GM21367 (cell line): ENCODE data around the gene GRIP2.

Source experiments
- ATAC-seq: cut with Tn5 transposase; IDR thresholded peaks from one replicate; pipeline ENCODE4 v1.9.1; 2021; ENCODE audit not compliant: unreplicated experiment

Gene GRIP2

GRCh38 chr3:14471690-14472089, 68.5 kb downstream of the GRIP2 start:
- no peak for ATAC-seq

GRCh38 chr3:14471016-14471415, 69.1 kb downstream of the GRIP2 start:
- ATAC-seq: no peak

DNA sequence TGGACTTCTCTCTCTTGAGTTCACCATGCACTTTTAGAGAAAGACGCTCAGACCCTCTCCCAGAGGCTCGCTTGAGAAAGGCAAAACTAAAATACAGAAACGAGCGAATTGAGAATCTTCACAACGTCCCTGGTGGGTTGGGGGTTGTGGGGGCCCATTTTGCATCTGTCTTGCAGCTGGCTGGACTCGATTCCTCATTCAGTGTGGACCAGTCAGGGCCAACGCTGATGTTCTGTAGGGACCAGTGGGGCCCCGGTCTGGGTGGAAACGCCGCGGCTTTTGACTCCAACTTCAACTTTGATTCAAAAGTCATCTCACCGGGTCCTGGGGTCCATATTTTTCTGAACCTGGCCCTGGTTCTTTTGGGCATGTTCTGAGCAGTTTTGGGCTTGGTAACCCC, 69.7 kb downstream of the GRIP2 start:
- no peak for ATAC-seq

DNA sequence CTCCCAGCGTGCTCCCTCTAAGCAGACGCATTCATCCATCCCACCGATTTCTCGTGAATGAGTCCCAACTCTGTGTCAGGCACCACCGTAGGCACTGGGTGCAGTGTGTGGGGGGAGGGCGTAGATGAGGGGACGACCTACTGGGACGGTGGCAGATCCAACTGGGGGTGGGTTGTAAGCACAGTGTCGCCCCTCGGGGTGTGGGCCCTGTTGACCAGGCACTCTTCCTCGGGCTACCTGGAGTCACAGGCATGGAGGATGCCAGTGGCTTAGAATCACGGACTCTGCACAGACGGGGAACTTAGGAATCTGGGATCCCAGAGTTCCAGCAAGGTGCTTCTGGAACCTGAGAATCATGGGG, 71.5 kb downstream of the GRIP2 start:
- ATAC-seq: no peak

GRCh38 chr3:14467814-14468620, 72.1 kb downstream of the GRIP2 start:
- no peak for ATAC-seq

GRCh38 chr3:14466179-14466903, 73.8 kb downstream of the GRIP2 start:
- ATAC-seq: no peak

DNA sequence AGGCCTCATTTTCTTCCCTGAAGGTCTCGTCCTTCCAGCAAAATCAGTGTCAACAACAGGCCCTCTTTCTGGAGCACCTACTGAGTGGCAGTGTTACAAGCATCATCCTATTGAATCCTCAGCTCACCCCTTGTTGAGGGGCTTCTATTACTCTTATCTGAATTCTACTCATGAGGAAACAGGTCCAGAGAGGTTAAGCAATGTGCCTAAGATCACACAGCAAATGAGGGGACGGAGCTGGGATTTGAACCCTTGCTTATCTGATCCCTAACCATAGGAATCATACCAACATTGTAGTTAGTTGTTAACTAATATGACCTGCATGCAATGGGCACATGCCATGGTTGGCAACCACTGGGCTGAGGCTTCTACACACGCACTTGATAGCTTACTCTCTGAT, 74.7 kb downstream of the GRIP2 start:
- no peak for ATAC-seq

DNA sequence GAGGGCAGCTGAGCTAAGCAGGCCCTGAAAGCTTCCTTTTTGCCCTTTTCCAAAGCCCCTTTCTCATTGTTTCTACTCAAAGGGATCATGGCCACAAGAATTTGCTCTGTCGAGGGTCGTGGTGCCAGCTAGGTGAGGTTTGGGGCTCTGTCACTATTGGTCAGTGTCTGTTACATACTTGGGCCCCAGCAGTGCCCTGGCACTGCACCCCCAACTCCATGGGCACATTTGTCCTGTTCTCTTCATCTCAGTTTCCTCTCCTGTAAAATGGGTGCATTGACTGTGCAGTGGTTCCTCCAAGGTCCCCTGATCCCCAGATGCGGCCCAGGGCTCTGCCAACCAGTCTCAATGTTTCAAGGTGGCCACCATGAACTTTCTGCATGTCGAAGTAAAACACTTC, 75.6 kb downstream of the GRIP2 start:
- ATAC-seq: no peak

DNA sequence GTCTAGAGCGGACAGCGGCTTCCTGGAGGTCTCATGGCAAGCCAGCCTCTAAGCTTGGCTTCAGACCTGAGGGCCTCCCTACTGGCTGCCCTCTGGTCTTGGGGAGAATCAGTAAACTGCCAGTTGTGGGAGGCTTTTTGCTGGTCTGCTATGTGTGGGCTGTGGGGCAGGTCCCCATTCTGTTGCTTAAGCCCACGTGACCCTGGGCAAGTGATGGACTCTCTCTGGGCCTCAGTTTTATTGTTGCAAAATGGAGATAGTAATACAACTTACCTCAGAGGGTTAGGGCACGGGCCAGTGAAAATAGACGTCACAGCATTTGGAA, 76.0 kb downstream of the GRIP2 start:
- no peak for ATAC-seq

GRCh38 chr3:14463330-14464140, 76.6 kb downstream of the GRIP2 start:
- ATAC-seq: no peak

- no peak for ATAC-seq
Measured at GRCh38 chr3:14462738-14463137, 77.4 kb downstream of the GRIP2 start.

DNA sequence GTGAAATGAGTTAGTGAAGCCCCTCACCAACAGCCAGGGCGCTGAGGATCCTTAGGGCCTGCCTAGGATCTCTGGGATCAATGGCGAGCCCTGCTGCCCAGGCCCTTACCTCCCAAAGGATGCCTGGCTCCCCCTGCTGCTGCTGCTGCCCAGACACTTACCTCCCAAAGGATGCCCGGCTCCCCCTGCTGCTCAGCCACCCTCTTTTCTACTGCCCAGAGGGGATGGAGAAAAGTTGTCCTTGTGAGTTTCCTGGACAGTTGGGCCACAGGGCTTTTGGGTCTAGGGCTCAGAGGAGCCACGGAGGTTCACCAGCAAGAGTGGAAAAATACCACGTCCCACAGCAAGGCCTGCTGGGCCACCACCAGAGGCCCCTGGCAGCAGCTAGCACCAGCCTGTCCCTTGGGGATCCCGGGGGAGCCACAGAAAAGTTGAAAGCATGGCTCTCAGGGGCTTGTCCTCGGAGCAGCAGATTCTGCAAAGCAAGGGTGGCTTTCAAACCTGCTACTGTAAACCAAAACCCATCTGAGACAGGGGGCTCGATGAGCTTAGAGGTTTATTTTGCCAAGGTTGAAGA, 78.3 kb downstream of the GRIP2 start:
- no peak for ATAC-seq

- no peak for ATAC-seq
Measured at GRCh38 chr3:14461006-14461747, 79.0 kb downstream of the GRIP2 start.

DNA sequence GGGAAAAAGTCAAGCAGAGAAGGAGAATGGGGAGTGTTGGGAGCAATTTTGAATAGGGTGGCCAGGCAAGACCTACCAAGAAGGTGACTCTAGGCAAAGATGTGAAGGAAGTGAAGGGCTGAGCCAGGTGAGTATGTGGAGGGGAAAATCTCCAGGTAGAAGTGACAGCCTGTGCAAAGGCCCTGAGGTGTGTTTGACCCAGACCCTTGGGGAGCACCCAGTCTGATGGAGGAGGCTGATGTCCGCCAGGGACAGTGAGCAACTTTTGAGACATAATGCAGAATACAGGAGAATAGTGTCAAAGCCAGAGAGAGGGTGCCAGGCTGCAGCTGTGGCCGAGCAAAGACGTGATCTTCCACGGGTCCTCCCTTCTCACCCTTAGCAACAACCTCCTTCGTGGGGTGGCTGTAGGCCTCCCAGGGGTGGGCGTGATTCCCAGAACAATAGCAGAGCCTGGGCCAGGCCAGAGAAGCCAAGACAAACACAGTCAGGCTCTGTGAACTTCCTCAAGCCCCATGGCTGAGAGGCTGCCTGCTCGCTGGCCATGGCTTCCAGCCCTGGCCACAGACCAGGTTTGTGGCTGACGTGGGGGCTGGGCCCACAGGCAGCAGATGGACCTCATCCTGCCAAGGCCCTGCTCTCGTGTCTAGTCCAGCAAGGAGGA, 79.7 kb downstream of the GRIP2 start:
- ATAC-seq: no peak

- no peak for ATAC-seq
Measured at GRCh38 chr3:14459787-14460186, 80.4 kb downstream of the GRIP2 start.

- ATAC-seq: no peak
Measured at GRCh38 chr3:14459384-14459783, 80.8 kb downstream of the GRIP2 start.

DNA sequence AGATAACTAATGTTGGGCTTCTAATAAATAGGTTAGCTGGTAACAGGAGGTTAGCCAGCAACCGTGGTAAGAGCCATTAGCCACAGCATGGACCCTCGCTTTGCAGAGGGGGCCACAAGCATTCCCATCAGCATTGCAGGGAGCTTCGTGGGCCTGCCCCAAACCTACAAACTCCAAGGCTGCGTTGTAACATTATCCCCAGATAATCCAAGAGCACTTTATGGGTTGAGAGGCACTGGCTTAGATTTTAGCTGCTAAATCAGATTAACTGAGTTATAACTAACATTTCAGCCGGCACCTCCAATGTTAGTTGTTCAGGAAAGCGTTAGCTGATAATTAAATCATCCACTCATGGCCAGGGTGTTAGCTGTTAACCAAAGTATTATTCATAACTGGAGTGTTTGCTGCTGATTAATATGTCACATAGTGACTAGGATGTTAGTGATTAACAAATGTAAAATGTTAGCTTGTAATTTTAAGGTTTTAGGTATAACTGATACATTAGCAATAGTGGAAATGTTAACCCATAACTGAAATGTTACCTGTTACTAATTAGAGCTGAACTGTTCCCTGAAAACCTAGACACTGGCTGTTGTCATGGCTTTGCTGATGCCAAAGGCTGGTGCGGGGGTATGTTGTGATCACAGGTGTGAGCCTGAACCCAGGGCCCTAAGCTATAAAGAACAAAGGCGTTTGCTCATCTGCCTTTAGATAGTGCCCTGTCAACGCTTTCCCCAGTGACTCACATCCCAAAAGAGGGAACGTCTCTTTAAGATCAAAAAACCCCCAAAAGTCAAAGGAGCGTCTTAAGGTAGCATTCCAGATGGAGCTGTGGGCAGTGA, 81.5 kb downstream of the GRIP2 start:
- no peak for ATAC-seq

DNA sequence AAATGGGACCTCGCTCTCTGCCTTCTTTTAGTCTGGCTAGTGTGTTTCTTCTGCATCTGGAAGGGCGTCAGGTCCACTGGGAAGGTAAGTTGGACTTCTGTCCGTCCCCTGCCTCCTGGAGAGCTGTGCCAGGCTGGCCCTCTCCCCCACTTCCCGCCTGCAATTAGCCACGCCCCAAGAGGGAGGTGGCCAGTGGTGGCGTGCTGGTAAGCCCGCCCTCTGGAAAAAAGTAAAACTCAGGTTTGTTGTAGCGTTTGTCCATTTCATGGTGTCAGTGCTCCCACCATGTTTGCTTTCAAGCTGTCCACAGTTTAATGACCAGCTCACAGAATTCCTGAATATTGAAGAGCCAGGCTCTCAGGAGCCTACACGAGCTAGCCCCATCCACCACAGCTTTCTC, 82.1 kb downstream of the GRIP2 start:
- no peak for ATAC-seq

GRCh38 chr3:14457481-14457880, 82.7 kb downstream of the GRIP2 start:
- ATAC-seq: no peak
